ENCODE measurements around the gene ZNF440.

The ZNF440 gene

GRCh38 chr19:11856596-11857250 is 42.6 kb downstream of the ZNF440 start:
- TF ChIP-seq, protein P1, sequence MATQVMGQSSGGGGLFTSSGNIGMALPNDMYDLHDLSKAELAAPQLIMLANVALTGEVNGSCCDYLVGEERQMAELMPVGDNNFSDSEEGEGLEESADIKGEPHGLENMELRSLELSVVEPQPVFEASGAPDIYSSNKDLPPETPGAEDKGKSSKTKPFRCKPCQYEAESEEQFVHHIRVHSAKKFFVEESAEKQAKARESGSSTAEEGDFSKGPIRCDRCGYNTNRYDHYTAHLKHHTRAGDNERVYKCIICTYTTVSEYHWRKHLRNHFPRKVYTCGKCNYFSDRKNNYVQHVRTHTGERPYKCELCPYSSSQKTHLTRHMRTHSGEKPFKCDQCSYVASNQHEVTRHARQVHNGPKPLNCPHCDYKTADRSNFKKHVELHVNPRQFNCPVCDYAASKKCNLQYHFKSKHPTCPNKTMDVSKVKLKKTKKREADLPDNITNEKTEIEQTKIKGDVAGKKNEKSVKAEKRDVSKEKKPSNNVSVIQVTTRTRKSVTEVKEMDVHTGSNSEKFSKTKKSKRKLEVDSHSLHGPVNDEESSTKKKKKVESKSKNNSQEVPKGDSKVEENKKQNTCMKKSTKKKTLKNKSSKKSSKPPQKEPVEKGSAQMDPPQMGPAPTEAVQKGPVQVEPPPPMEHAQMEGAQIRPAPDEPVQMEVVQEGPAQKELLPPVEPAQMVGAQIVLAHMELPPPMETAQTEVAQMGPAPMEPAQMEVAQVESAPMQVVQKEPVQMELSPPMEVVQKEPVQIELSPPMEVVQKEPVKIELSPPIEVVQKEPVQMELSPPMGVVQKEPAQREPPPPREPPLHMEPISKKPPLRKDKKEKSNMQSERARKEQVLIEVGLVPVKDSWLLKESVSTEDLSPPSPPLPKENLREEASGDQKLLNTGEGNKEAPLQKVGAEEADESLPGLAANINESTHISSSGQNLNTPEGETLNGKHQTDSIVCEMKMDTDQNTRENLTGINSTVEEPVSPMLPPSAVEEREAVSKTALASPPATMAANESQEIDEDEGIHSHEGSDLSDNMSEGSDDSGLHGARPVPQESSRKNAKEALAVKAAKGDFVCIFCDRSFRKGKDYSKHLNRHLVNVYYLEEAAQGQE (IDR thresholded peaks at IDR 0.05; ENCODE audit: insufficient read depth in 1 of 2, low read depth in 2 of 2, low read length in 2 of 2): no peak
- TF ChIP-seq SIN3A (IDR thresholded peaks at IDR 0.05; ENCODE audit: borderline replicate concordance, insufficient read depth, low read length) (no peak), FOXP2 (optimal IDR thresholded peaks at IDR 0.05; ENCODE audit: borderline replicate concordance, extremely low read depth, extremely low read length, insufficient read depth) (no peak), TAF1 (IDR thresholded peaks at IDR 0.05; ENCODE audit: borderline replicate concordance, insufficient read depth, low read length) (no peak), POLR2AphosphoS5 (IDR thresholded peaks at IDR 0.05; ENCODE audit: low read depth, low read length) (no peak)

DNA sequence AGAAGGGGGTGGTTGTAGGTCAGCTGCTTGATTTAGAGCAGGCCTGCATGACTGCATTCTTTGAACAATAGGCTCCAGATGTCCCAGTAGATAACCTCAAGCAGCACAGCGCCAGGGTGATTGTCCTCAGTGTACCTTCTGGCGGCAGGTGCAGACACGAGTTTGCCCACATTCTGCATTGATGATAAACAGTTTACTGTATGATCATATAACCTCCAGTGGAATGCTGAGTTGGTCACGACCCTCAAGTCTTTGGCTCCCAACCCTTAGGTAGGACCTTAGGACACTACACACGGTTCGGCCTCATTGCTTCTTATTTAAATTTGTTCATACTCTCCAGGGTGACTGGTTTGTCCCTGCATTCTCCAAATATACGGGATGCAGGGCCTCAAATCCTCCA is 46.6 kb downstream of the ZNF440 start:
- no peak for TF ChIP-seq TAF1 (IDR thresholded peaks at IDR 0.05; ENCODE audit: borderline replicate concordance, insufficient read depth, low read length)
- TF ChIP-seq SIN3A (IDR thresholded peaks at IDR 0.05; ENCODE audit: borderline replicate concordance, insufficient read depth, low read length): no peak
- TF ChIP-seq FOXP2 (optimal IDR thresholded peaks at IDR 0.05; ENCODE audit: borderline replicate concordance, extremely low read depth, extremely low read length, insufficient read depth): no peak
- TF ChIP-seq POLR2AphosphoS5 (IDR thresholded peaks at IDR 0.05; ENCODE audit: low read depth, low read length): no peak
- TF ChIP-seq, protein P1 (IDR thresholded peaks at IDR 0.05; ENCODE audit: insufficient read depth in 1 of 2, low read depth in 2 of 2, low read length in 2 of 2): no peak

- TF ChIP-seq SIN3A (IDR thresholded peaks at IDR 0.05; ENCODE audit: borderline replicate concordance, insufficient read depth, low read length): no peak
- no peak for TF ChIP-seq POLR2AphosphoS5 (IDR thresholded peaks at IDR 0.05; ENCODE audit: low read depth, low read length)
- TF ChIP-seq, protein P1 (IDR thresholded peaks at IDR 0.05; ENCODE audit: insufficient read depth in 1 of 2, low read depth in 2 of 2, low read length in 2 of 2): no peak
- TF ChIP-seq TAF1 (IDR thresholded peaks at IDR 0.05; ENCODE audit: borderline replicate concordance, insufficient read depth, low read length): no peak
- no peak for TF ChIP-seq FOXP2 (optimal IDR thresholded peaks at IDR 0.05; ENCODE audit: borderline replicate concordance, extremely low read depth, extremely low read length, insufficient read depth)
Measured at GRCh38 chr19:11861301-11861700, 47.2 kb downstream of the ZNF440 start.

- no peak for TF ChIP-seq TAF1 (IDR thresholded peaks at IDR 0.05; ENCODE audit: borderline replicate concordance, insufficient read depth, low read length)
- TF ChIP-seq POLR2AphosphoS5 (IDR thresholded peaks at IDR 0.05; ENCODE audit: low read depth, low read length): no peak
- no peak for TF ChIP-seq FOXP2 (optimal IDR thresholded peaks at IDR 0.05; ENCODE audit: borderline replicate concordance, extremely low read depth, extremely low read length, insufficient read depth)
- no peak for TF ChIP-seq SIN3A (IDR thresholded peaks at IDR 0.05; ENCODE audit: borderline replicate concordance, insufficient read depth, low read length)
- TF ChIP-seq, protein P1 (IDR thresholded peaks at IDR 0.05; ENCODE audit: insufficient read depth in 1 of 2, low read depth in 2 of 2, low read length in 2 of 2): no peak
Measured at GRCh38 chr19:11868188-11868587, 54.1 kb downstream of the ZNF440 start.
